PC-9 (cell line): Measurements from ENCODE around the gene DDX27. TPM values are rescaled to one million over a fixed set of nuclear protein-coding genes. Genes with fewer than 3 reads are reported as not detected.

Experiments
- BruUV-seq: library from RNA; stranded (reverse); fragments of 400-500 nt; replicated peaks from 2 replicates; lab custom pipeline; 2021; lab: Mats Ljungman, UMichigan
- CTCF ChIA-PET: fragments of 300-600 bp; sonication (Branson Sonifier 250); formaldehyde crosslinking; loops from one replicate; lab custom pipeline; 2022; ENCODE audit warnings: antibody characterized with exemption; lab: Charles Lee
- POLR2A ChIA-PET: fragments of 300-600 bp; sonication (Branson Sonifier 250); formaldehyde crosslinking; loops from one replicate; lab custom pipeline; 2022; ENCODE audit warnings: antibody characterized with exemption; ENCODE audit not compliant: unreplicated experiment; lab: Charles Lee
- DNase-seq, 2 experiments: peaks; one replicate each; pipeline versions ENCODE4 v3.0.0 to v3.0.0-alpha.2; 2015 to 2022; ENCODE audit warnings: mixed read lengths in 1 of 2
- H2AFZ ChIP-seq: fragments of 200-600 bp; sonication (generic); 2 replicates; pipeline ENCODE4 v1.8.1; 2017; ENCODE audit warnings: antibody characterized with exemption
- H3F3A ChIP-seq: fragments of 200-600 bp; sonication (generic); 2 replicates; pipeline ENCODE4 v1.8.1; 2017; ENCODE audit warnings: antibody characterized with exemption, mild to moderate bottlenecking, low read depth; ENCODE audit not compliant: insufficient read depth
- H3K27ac ChIP-seq: fragments of 200-600 bp; sonication (generic); 2 replicates; pipeline ENCODE4 v1.6.1; 2016; ENCODE audit warnings: mixed run types
- H3K27me3 ChIP-seq: fragments of 200-600 bp; sonication (generic); 2 replicates; pipeline ENCODE4 v1.6.1; 2016; ENCODE audit warnings: low read depth, mixed run types; ENCODE audit not compliant: insufficient read depth
- H3K36me3 ChIP-seq: fragments of 200-600 bp; sonication (generic); 2 replicates; pipeline ENCODE4 v1.6.1; 2016; ENCODE audit warnings: low read depth, mixed run types
- H3K4me1 ChIP-seq: fragments of 200-600 bp; sonication (generic); replicated peaks from 2 replicates; pipeline ENCODE4 v1.6.1; 2016; ENCODE audit warnings: mixed run types; ENCODE audit not compliant: insufficient read depth
- H3K4me2 ChIP-seq: fragments of 200-600 bp; sonication (generic); 2 replicates; pipeline ENCODE4 v1.6.1; 2017; ENCODE audit warnings: mixed run types
- H3K4me3 ChIP-seq: fragments of 200-600 bp; sonication (generic); 2 replicates; pipeline ENCODE4 v1.6.1; 2016; ENCODE audit warnings: mixed run types
- H3K79me2 ChIP-seq: fragments of 200-600 bp; sonication (generic); 2 replicates; pipeline ENCODE4 v1.6.1; 2017; ENCODE audit warnings: low read depth, mixed run types
- H3K9me2 ChIP-seq: fragments of 200-600 bp; sonication (generic); 2 replicates; pipeline ENCODE4 v1.8.1; 2017; ENCODE audit warnings: mild to moderate bottlenecking; ENCODE audit not compliant: insufficient read depth
- H3K9me3 ChIP-seq: fragments of 200-600 bp; sonication (generic); 2 replicates; pipeline ENCODE4 v1.8.1; 2016; ENCODE audit warnings: low read depth; ENCODE audit not compliant: insufficient read depth
- H4K20me1 ChIP-seq: fragments of 200-600 bp; sonication (generic); 2 replicates; pipeline ENCODE4 v1.8.1; 2017; ENCODE audit not compliant: insufficient read depth
- EZH2 ChIP-seq: fragments of 200-600 bp; sonication (generic); IDR thresholded peaks from 2 replicates; pipeline ENCODE4 v1.8.0; 2017; ENCODE audit warnings: antibody characterized with exemption, low read depth
- intact Hi-C: fragments of 100-400 bp; cut with micrococcal nuclease; formaldehyde crosslinking; loops from one replicate; pipeline ENCODE4 v1.10.0; 2022; ENCODE audit not compliant: unreplicated experiment
- total RNA-seq: library from RNA; stranded (reverse); gene quantifications from 2 replicates; pipeline ENCODE4 v1.2.3, GENCODE V29; 2021
- TF ChIP-seq, protein P1 (sequence below): fragments of 200-600 bp; sonication (generic); conservative IDR thresholded peaks from 2 replicates; pipeline ENCODE4 v1.6.1; 2017; ENCODE audit warnings: mixed run types, antibody characterized with exemption, mild to moderate bottlenecking, moderate library complexity

The DDX27 gene
- total RNA-seq, 1 experiment from 2014 or later = 64.4 TPM

DNA sequence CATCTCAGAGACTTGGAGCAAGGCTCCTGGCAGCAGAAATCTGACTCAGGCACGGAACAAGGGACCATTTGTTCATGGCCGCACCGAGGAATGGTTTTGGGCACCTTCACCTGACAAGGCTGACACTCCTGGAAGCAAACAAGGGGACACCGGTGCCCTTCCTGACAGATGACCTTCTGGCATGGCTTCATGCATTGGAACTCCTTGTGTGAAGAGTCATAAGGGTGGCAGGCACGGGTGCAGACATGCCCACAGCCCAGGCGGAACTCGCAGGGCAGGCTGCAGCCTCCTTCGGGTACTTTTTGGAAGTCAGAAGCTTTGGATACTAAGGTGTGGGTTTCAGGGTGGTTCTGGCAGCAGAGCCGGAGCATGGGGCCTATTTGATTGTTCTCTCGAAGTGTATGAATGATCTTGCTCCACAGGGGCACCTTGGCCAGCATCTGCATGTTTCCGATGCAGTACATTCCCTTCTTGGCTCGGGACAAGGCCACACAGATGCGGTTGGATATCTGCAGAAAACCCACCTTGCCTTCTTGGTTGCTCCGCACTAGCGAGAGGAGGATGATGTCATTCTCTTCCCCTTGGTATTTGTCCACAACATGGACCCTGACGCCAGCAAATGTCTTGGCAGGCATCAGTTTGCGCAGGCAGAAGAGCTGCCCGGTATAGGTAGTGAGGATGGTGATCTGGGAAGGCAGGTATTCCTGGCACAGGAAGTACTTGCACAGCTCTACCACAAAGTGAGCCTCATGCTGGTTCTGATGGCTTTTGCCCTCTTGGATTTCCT lies 29.9 kb downstream of the DDX27 start:
- TF ChIP-seq, protein P1, sequence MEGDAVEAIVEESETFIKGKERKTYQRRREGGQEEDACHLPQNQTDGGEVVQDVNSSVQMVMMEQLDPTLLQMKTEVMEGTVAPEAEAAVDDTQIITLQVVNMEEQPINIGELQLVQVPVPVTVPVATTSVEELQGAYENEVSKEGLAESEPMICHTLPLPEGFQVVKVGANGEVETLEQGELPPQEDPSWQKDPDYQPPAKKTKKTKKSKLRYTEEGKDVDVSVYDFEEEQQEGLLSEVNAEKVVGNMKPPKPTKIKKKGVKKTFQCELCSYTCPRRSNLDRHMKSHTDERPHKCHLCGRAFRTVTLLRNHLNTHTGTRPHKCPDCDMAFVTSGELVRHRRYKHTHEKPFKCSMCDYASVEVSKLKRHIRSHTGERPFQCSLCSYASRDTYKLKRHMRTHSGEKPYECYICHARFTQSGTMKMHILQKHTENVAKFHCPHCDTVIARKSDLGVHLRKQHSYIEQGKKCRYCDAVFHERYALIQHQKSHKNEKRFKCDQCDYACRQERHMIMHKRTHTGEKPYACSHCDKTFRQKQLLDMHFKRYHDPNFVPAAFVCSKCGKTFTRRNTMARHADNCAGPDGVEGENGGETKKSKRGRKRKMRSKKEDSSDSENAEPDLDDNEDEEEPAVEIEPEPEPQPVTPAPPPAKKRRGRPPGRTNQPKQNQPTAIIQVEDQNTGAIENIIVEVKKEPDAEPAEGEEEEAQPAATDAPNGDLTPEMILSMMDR = no peak
- TF ChIP-seq EZH2 = no peak
- H3K27me3 ChIP-seq = no peaks in the 10 kb centered on the region
- no peaks in the 10 kb centered on the region for H3K9me2 ChIP-seq
- no peaks in the 10 kb centered on the region for H3K4me1 ChIP-seq
- no peak overlapping the region for H3K4me2 ChIP-seq
- no peak overlapping the region for H3K27ac ChIP-seq
- POLR2A ChIA-PET = no interaction called here
- peaks cover 26% of the 10 kb centered on the region for H4K20me1 ChIP-seq
- intact Hi-C loops = loop anchor here (5.0 kb wide), 1 partner anchor 283 kb away; no protein-coding TSS in a partner anchor
- H3K9me3 ChIP-seq = no peaks in the 10 kb centered on the region
- CTCF ChIA-PET = no interaction called here
- BruUV-seq = no TSS peak
- no peak overlapping the region for H3K4me3 ChIP-seq
- H3K79me2 ChIP-seq = no peaks in the 10 kb centered on the region
- H2AFZ ChIP-seq = no peak overlapping the region
- H3F3A ChIP-seq = peaks cover 51% of the 10 kb centered on the region
- peaks cover 31% of the 10 kb centered on the region for H3K36me3 ChIP-seq
- no peak for DNase-seq

DNA sequence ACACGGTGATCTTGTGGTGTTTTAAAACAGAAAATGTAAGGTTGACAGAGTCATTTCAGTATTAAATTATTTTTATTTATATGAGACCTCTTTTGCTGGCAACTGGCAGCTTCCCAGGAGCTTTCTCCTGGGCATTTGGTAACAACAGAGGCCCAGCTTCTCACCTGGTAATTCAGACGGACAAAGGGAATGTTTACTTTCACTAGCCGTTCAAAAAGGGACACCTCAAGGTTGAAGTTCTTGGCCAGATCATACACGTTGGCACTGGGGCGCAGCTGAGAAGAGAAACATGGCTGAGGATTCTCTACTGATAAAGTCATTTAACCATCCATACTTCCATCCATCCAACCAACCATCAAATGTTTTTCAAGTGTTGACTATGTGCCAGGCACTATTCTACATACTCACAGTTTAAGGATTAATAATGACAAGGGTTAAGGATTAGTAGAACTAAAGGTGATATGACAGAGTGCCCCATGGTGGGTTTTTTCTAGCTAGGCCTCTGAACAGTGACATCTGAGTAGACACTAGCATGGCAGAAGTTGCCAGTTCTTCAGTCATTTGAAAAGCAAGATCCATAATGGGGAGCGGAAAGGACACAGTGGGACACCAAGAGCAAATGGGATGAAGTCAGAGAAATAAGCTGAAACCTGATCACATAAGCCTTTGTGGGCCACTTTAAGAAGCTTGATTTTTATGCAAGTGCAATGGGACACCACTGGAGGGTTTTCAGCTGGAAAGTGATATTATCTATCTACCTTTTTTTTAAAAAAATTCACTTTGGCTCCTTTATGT lies 33.5 kb downstream of the DDX27 start:
- TF ChIP-seq EZH2 = no peak
- TF ChIP-seq, protein P1 = no peak
- ChIA-PET POLR2A (no interaction called here), CTCF (interaction anchor here (0.6 kb wide), 1 partner anchor 215 kb away, joined by 5 read pairs; no protein-coding TSS in a partner anchor)
- intact Hi-C loops = no loop called here
- H3K27me3 ChIP-seq = no peaks in the 10 kb centered on the region
- BruUV-seq = no TSS peak
- H3K79me2 ChIP-seq = no peaks in the 10 kb centered on the region
- H3F3A ChIP-seq = peaks cover 16% of the 10 kb centered on the region
- H3K4me3 ChIP-seq = no peak overlapping the region
- no peaks in the 10 kb centered on the region for H3K4me1 ChIP-seq
- no peak overlapping the region for H3K27ac ChIP-seq
- no peaks in the 10 kb centered on the region for H3K9me2 ChIP-seq
- no peak for DNase-seq
- H3K9me3 ChIP-seq = no peaks in the 10 kb centered on the region
- H3K36me3 ChIP-seq = peaks cover 51% of the 10 kb centered on the region
- peaks cover 6% of the 10 kb centered on the region for H4K20me1 ChIP-seq
- H3K4me2 ChIP-seq = no peak overlapping the region
- H2AFZ ChIP-seq = no peak overlapping the region

DNA sequence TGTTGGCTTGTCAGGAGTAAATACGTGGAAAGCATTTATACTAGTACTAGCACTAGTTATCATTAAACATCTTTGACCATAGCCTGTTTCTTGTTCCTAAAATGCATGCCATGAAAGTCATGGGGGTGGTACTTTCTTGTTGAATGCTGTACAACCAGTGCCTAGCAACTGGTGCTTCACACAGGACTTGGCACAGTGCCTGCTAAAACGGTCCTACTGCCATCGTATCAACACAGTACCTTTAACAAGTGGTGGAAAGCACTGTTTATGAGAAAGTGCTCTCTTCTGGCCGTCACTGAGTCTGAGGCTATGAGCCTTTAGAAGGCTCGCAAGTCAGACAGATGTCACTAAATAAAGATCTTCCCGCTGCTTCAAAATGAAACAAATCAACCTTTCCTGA lies 37.0 kb downstream of the DDX27 start:
- POLR2A ChIA-PET = no interaction called here
- TF ChIP-seq, protein P1 = no peak
- no peak for TF ChIP-seq EZH2

More for the DNA sequence above, 37.0 kb downstream of the DDX27 start:
- Histone ChIP-seq H3K4me2 (no peak overlapping the region), H4K20me1 (peaks cover 15% of the 10 kb centered on the region), H3K9me3 (no peaks in the 10 kb centered on the region), H2AFZ (no peak overlapping the region), H3K4me1 (no peaks in the 10 kb centered on the region), H3K36me3 (peaks cover 65% of the 10 kb centered on the region), H3K9me2 (no peaks in the 10 kb centered on the region), H3K27ac (no peak overlapping the region), H3K79me2 (no peaks in the 10 kb centered on the region), H3F3A (no peaks in the 10 kb centered on the region; the same call in 1 of the 2 replicates), H3K27me3 (no peaks in the 10 kb centered on the region), H3K4me3 (no peak overlapping the region)
- no peak for DNase-seq
- no TSS peak for BruUV-seq
- CTCF ChIA-PET = no interaction called here
- intact Hi-C loops = no loop called here
